Measurements from ENCODE around the gene DEPDC1.

GRCh38 chr1:68538941-68539340, 42.1 kb upstream of the DEPDC1 start:
- TF ChIP-seq CTCF (IDR thresholded peaks at IDR 0.05 in 4 of 5, conservative IDR thresholded peaks at IDR 0.05 in 1 of 5) (no peak), POLR2A (IDR thresholded peaks at IDR 0.05) (no peak)

All from gastrocnemius medialis (tissue), 4 donors.